Kidney capillary endothelial cell (primary cell): ENCODE data around the gene CCZ1.
A peak's percentile ranks its signal among the peaks of the same experiment; 100 is the strongest.
"Not testable (repeated sequence)": the region's sequence is repeated elsewhere in the genome, so short reads cannot be mapped to it uniquely, and the experiment has no call there.

Experiments used
- DNase-seq: peaks from one replicate; pipeline ENCODE4 v3.0.0-alpha.2; 2018; ENCODE audit warnings: low spot score

Gene CCZ1

GRCh38 chr7:5908835-5909234, 10.3 kb downstream of the CCZ1 start:
- DNase-seq = not testable (repeated sequence)

- not testable (repeated sequence) for DNase-seq
Observed at GRCh38 chr7:5916529-5916928, 18.0 kb downstream of the CCZ1 start.

- DNase-seq = not testable (repeated sequence)
Observed at GRCh38 chr7:5924180-5924579, 25.6 kb downstream of the CCZ1 start.

GRCh38 chr7:5924630-5925029, 26.1 kb downstream of the CCZ1 start:
- not testable (repeated sequence) for DNase-seq

- DNase-seq = not testable (repeated sequence)
Observed at GRCh38 chr7:5926263-5926870, 27.8 kb downstream of the CCZ1 start.

- DNase-seq = not testable (repeated sequence)
Observed at GRCh38 chr7:5930290-5930689, 31.8 kb downstream of the CCZ1 start.

- DNase-seq = not testable (repeated sequence)
Observed at GRCh38 chr7:5931250-5931649, 32.7 kb downstream of the CCZ1 start.

- peak; percentile 16 for DNase-seq
Observed at GRCh38 chr7:5931905-5932644, 33.5 kb downstream of the CCZ1 start.

- not testable (repeated sequence) for DNase-seq
Observed at GRCh38 chr7:5934945-5935450, 36.5 kb downstream of the CCZ1 start.

- DNase-seq = not testable (repeated sequence)
Observed at GRCh38 chr7:5963205-5963604, 64.7 kb downstream of the CCZ1 start.

GRCh38 chr7:5963810-5964209, 65.3 kb downstream of the CCZ1 start:
- not testable (repeated sequence) for DNase-seq

GRCh38 chr7:5970347-5970911, 71.9 kb downstream of the CCZ1 start, which contains the start of gene RSPH10B:
TSS of gene RSPH10B (minus strand) at chr7:5970689. CDS start at chr7:5967116, 3,573 bp downstream.
- not testable (repeated sequence) for DNase-seq

GRCh38 chr7:5973580-5973979, 75.0 kb downstream of the CCZ1 start:
- not testable (repeated sequence) for DNase-seq
